Measurements from ENCODE around the gene GALNS.

GRCh38 chr16:88883946-88884345, 27.2 kb upstream of the GALNS start:
- TF ChIP-seq RAD21 (IDR thresholded peaks at IDR 0.05; ENCODE audit: low read length) (no peak), POLR2A (IDR thresholded peaks at IDR 0.05; ENCODE audit: low read depth, low read length) (no peak), CEBPB (IDR thresholded peaks at IDR 0.05; ENCODE audit: low read depth, low read length) (no peak), RCOR1 (IDR thresholded peaks at IDR 0.05; ENCODE audit: insufficient replicate concordance, low read length) (no peak), BHLHE40 (IDR thresholded peaks at IDR 0.05; ENCODE audit: low read depth, low read length) (no peak), CTCF (conservative IDR thresholded peaks at IDR 0.05; ENCODE audit: low read depth, low read length) (no peak), MAZ (IDR thresholded peaks at IDR 0.05; ENCODE audit: borderline replicate concordance, low read depth, low read length) (no peak), USF2 (IDR thresholded peaks at IDR 0.05; ENCODE audit: low read depth, low read length) (no peak), MXI1 (IDR thresholded peaks at IDR 0.05; ENCODE audit: borderline replicate concordance, low read depth, low read length) (no peak), MAFK (IDR thresholded peaks at IDR 0.05; ENCODE audit: low read depth, low read length) (no peak)

Measured in IMR-90 (cell line).